SK-N-SH treated with all-trans-retinoic acid at 6 μM for 48 hours (cell line): ENCODE data around the gene ANKRD29.
"Not testable (repeated sequence)": the region's sequence is repeated elsewhere in the genome, so short reads cannot be mapped to it uniquely, and the experiment has no call there.

Source experiments
- ATAC-seq: fragments of 200-7000 bp; cut with Tn5 transposase; 3 replicates; pipeline ENCODE4 v1.9.1; 2020; ENCODE audit warnings: mild to moderate bottlenecking, moderate library complexity
- ARNTL ChIP-seq: fragments of 450-650 bp; formaldehyde crosslinking; IDR thresholded peaks from 2 replicates; pipeline ENCODE4 v1.5.0; 2020; ENCODE audit warnings: low read depth, mild to moderate bottlenecking, moderate library complexity, borderline replicate concordance
- BACH2 ChIP-seq: fragments of 250-450 bp; sonication (Bioruptor Pico); IDR thresholded peaks from 2 replicates; pipeline ENCODE4 v1.9.0; 2021; ENCODE audit warnings: mild to moderate bottlenecking, borderline replicate concordance
- CSDC2 ChIP-seq: fragments of 250-450 bp; sonication (Bioruptor Pico); IDR thresholded peaks from 2 replicates; pipeline ENCODE4 v1.5.0; 2020; ENCODE audit warnings: mild to moderate bottlenecking, moderate library complexity
- GLIS3 ChIP-seq: fragments of 250-450 bp; sonication (Bioruptor Pico); IDR thresholded peaks from 2 replicates; pipeline ENCODE4 v1.5.0; 2020; ENCODE audit warnings: mild to moderate bottlenecking, moderate library complexity
- ISL1 ChIP-seq: fragments of 250-450 bp; sonication (Bioruptor Pico); IDR thresholded peaks from 2 replicates; pipeline ENCODE4 v2.1.2; 2022; ENCODE audit warnings: mild to moderate bottlenecking, moderate library complexity
- OSR1 ChIP-seq: fragments of 250-450 bp; sonication (Bioruptor Pico); IDR thresholded peaks from 2 replicates; pipeline ENCODE4 v1.8.0; 2022; ENCODE audit warnings: moderate library complexity, mild to moderate bottlenecking, inconsistent platforms
- PPARA ChIP-seq: fragments of 250-450 bp; sonication (Bioruptor Pico); IDR thresholded peaks from 2 replicates; pipeline ENCODE4 v1.5.0; 2020; ENCODE audit warnings: mild to moderate bottlenecking, borderline replicate concordance
- RARB ChIP-seq: fragments of 250-450 bp; sonication (Bioruptor Pico); IDR thresholded peaks from 2 replicates; pipeline ENCODE4 v1.8.0; 2021; ENCODE audit warnings: mild to moderate bottlenecking, moderate library complexity
- SNAI2 ChIP-seq: fragments of 250-450 bp; sonication (Bioruptor Pico); IDR thresholded peaks from 2 replicates; pipeline ENCODE4 v1.5.0; 2020; ENCODE audit warnings: mild to moderate bottlenecking, moderate library complexity
- TCF4 ChIP-seq: fragments of 250-450 bp; sonication (Bioruptor Pico); IDR thresholded peaks from 2 replicates; pipeline ENCODE4 v1.8.0; 2021; ENCODE audit warnings: mild to moderate bottlenecking, moderate library complexity, borderline replicate concordance
- TOX ChIP-seq: fragments of 250-450 bp; sonication (Bioruptor Pico); IDR thresholded peaks from 2 replicates; pipeline ENCODE4 v1.8.0; 2021; ENCODE audit warnings: mild to moderate bottlenecking, moderate library complexity, borderline replicate concordance
- ZC3H10 ChIP-seq: fragments of 250-450 bp; sonication (Bioruptor Pico); IDR thresholded peaks from 2 replicates; pipeline ENCODE4 v1.5.1; 2021; ENCODE audit warnings: mild to moderate bottlenecking, moderate library complexity
- ZFP3 ChIP-seq: fragments of 250-450 bp; sonication (Bioruptor Pico); IDR thresholded peaks from 2 replicates; pipeline ENCODE4 v1.5.0; 2020; ENCODE audit warnings: mild to moderate bottlenecking, moderate library complexity
- ZFP30 ChIP-seq: fragments of 450-650 bp; formaldehyde crosslinking; IDR thresholded peaks from 2 replicates; pipeline ENCODE4 v1.5.0; 2022; ENCODE audit warnings: mild to moderate bottlenecking, moderate library complexity
- ZNF565 ChIP-seq: fragments of 450-650 bp; formaldehyde crosslinking; conservative IDR thresholded peaks from 2 replicates; pipeline ENCODE4 v1.5.0; 2020; ENCODE audit warnings: low read depth, mild to moderate bottlenecking, moderate library complexity
- ZNF70 ChIP-seq: fragments of 450-650 bp; formaldehyde crosslinking; IDR thresholded peaks from 2 replicates; pipeline ENCODE4 v1.5.0; 2020; ENCODE audit warnings: mild to moderate bottlenecking, moderate library complexity
- ZNF8 ChIP-seq: fragments of 450-650 bp; formaldehyde crosslinking; IDR thresholded peaks from 2 replicates; pipeline ENCODE4 v1.5.0; 2020; ENCODE audit warnings: mild to moderate bottlenecking, moderate library complexity
- TF ChIP-seq, protein P1 (sequence below): fragments of 250-450 bp; sonication (Bioruptor Pico); IDR thresholded peaks from 2 replicates; pipeline ENCODE4 v1.5.1; 2021; ENCODE audit warnings: mild to moderate bottlenecking, moderate library complexity
- TF ChIP-seq, protein P2 (sequence below): fragments of 250-450 bp; sonication (Bioruptor Pico); IDR thresholded peaks from 2 replicates; pipeline ENCODE4 v1.5.1; 2020; ENCODE audit warnings: low read depth, mild to moderate bottlenecking, moderate library complexity
- TF ChIP-seq, protein P3 (sequence below): fragments of 250-450 bp; sonication (Bioruptor Pico); IDR thresholded peaks from 2 replicates; pipeline ENCODE4 v1.8.0; 2020; ENCODE audit warnings: mild to moderate bottlenecking, moderate library complexity, borderline replicate concordance
- TF ChIP-seq, protein P4 (sequence below): fragments of 250-450 bp; sonication (Bioruptor Pico); IDR thresholded peaks from 2 replicates; pipeline ENCODE4 v1.5.0; 2020; ENCODE audit warnings: mild to moderate bottlenecking, moderate library complexity
- TF ChIP-seq, protein P5 (sequence below): fragments of 250-450 bp; sonication (Bioruptor Pico); IDR thresholded peaks from 2 replicates; pipeline ENCODE4 v1.8.0; 2021; ENCODE audit warnings: low read depth, mild to moderate bottlenecking, moderate library complexity, borderline replicate concordance

Gene ANKRD29

DNA sequence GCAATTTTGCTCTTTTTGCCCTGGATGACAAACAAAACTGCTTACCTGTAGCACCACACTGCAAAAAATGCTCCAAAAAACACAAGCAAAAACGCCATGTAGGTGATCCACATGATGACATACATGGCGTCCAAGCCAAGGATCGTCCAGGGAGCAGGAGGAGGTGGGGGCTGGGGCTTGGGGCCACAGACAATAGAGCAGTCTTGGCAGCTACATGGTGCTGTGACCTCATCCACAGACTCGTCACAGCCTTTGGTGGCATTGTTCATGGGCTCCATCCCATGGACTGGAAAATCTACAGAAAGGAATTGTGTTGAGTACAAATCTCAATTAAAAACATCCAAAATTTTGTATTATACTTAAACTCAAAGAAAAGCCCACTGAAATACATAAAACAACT, 102.5 kb downstream of the ANKRD29 start:
- ATAC-seq = no peak
- no peak for TF ChIP-seq ZNF70 (CRISPR knock-in tag)
- no peak for TF ChIP-seq ZNF8 (CRISPR knock-in tag)
- TF ChIP-seq GLIS3 (CRISPR knock-in tag) = no peak
- TF ChIP-seq ZFP30 (CRISPR knock-in tag) = no peak
- TF ChIP-seq ZNF565 (CRISPR knock-in tag) = no peak
- TF ChIP-seq, protein P1, sequence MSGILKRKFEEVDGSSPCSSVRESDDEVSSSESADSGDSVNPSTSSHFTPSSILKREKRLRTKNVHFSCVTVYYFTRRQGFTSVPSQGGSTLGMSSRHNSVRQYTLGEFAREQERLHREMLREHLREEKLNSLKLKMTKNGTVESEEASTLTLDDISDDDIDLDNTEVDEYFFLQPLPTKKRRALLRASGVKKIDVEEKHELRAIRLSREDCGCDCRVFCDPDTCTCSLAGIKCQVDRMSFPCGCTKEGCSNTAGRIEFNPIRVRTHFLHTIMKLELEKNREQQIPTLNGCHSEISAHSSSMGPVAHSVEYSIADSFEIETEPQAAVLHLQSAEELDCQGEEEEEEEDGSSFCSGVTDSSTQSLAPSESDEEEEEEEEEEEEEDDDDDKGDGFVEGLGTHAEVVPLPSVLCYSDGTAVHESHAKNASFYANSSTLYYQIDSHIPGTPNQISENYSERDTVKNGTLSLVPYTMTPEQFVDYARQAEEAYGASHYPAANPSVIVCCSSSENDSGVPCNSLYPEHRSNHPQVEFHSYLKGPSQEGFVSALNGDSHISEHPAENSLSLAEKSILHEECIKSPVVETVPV = no peak
- TF ChIP-seq OSR1 (CRISPR knock-in tag) = no peak
- no peak for TF ChIP-seq ZC3H10 (CRISPR knock-in tag)
- TF ChIP-seq, protein P2, sequence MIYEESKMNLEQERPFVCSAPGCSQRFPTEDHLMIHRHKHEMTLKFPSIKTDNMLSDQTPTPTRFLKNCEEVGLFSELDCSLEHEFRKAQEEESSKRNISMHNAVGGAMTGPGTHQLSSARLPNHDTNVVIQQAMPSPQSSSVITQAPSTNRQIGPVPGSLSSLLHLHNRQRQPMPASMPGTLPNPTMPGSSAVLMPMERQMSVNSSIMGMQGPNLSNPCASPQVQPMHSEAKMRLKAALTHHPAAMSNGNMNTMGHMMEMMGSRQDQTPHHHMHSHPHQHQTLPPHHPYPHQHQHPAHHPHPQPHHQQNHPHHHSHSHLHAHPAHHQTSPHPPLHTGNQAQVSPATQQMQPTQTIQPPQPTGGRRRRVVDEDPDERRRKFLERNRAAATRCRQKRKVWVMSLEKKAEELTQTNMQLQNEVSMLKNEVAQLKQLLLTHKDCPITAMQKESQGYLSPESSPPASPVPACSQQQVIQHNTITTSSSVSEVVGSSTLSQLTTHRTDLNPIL (CRISPR knock-in tag) = no peak
- TF ChIP-seq TCF4 (CRISPR knock-in tag) = no peak
- TF ChIP-seq PPARA (CRISPR knock-in tag) = no peak
- TF ChIP-seq, protein P3, sequence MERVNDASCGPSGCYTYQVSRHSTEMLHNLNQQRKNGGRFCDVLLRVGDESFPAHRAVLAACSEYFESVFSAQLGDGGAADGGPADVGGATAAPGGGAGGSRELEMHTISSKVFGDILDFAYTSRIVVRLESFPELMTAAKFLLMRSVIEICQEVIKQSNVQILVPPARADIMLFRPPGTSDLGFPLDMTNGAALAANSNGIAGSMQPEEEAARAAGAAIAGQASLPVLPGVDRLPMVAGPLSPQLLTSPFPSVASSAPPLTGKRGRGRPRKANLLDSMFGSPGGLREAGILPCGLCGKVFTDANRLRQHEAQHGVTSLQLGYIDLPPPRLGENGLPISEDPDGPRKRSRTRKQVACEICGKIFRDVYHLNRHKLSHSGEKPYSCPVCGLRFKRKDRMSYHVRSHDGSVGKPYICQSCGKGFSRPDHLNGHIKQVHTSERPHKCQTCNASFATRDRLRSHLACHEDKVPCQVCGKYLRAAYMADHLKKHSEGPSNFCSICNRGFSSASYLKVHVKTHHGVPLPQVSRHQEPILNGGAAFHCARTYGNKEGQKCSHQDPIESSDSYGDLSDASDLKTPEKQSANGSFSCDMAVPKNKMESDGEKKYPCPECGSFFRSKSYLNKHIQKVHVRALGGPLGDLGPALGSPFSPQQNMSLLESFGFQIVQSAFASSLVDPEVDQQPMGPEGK = no peak
- TF ChIP-seq TOX (CRISPR knock-in tag) = no peak
- no peak for TF ChIP-seq SNAI2 (CRISPR knock-in tag)
- TF ChIP-seq, protein P4, sequence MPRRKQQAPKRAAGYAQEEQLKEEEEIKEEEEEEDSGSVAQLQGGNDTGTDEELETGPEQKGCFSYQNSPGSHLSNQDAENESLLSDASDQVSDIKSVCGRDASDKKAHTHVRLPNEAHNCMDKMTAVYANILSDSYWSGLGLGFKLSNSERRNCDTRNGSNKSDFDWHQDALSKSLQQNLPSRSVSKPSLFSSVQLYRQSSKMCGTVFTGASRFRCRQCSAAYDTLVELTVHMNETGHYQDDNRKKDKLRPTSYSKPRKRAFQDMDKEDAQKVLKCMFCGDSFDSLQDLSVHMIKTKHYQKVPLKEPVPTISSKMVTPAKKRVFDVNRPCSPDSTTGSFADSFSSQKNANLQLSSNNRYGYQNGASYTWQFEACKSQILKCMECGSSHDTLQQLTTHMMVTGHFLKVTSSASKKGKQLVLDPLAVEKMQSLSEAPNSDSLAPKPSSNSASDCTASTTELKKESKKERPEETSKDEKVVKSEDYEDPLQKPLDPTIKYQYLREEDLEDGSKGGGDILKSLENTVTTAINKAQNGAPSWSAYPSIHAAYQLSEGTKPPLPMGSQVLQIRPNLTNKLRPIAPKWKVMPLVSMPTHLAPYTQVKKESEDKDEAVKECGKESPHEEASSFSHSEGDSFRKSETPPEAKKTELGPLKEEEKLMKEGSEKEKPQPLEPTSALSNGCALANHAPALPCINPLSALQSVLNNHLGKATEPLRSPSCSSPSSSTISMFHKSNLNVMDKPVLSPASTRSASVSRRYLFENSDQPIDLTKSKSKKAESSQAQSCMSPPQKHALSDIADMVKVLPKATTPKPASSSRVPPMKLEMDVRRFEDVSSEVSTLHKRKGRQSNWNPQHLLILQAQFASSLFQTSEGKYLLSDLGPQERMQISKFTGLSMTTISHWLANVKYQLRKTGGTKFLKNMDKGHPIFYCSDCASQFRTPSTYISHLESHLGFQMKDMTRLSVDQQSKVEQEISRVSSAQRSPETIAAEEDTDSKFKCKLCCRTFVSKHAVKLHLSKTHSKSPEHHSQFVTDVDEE (CRISPR knock-in tag) = no peak
- TF ChIP-seq ARNTL (CRISPR knock-in tag) = no peak
- TF ChIP-seq, protein P5, sequence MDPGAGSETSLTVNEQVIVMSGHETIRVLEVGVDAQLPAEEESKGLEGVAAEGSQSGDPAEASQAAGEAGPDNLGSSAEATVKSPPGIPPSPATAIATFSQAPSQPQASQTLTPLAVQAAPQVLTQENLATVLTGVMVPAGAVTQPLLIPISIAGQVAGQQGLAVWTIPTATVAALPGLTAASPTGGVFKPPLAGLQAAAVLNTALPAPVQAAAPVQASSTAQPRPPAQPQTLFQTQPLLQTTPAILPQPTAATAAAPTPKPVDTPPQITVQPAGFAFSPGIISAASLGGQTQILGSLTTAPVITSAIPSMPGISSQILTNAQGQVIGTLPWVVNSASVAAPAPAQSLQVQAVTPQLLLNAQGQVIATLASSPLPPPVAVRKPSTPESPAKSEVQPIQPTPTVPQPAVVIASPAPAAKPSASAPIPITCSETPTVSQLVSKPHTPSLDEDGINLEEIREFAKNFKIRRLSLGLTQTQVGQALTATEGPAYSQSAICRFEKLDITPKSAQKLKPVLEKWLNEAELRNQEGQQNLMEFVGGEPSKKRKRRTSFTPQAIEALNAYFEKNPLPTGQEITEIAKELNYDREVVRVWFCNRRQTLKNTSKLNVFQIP (CRISPR knock-in tag) = no peak
- no peak for TF ChIP-seq ISL1 (CRISPR knock-in tag)
- no peak for TF ChIP-seq ZFP3

DNA sequence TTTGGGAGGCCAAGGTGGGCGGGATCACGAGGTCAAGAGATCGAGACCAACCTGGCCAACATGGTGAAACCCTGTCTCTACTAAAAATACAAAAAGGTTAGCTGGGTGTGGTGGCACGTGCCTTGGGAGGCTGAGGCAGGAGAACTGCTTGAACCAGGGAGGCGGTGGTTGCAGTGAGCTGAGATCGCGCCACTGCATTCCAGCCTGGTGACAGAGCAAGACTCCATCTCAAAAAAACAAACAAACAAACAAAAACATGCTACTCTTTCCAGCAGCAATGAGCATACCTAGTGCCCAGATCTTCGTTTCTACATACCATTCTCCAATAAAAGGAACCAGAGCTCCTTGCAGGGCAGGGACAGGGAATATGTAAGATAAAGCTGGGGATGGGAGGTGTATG, 105.2 kb downstream of the ANKRD29 start:
- not testable (repeated sequence) for ATAC-seq

DNA sequence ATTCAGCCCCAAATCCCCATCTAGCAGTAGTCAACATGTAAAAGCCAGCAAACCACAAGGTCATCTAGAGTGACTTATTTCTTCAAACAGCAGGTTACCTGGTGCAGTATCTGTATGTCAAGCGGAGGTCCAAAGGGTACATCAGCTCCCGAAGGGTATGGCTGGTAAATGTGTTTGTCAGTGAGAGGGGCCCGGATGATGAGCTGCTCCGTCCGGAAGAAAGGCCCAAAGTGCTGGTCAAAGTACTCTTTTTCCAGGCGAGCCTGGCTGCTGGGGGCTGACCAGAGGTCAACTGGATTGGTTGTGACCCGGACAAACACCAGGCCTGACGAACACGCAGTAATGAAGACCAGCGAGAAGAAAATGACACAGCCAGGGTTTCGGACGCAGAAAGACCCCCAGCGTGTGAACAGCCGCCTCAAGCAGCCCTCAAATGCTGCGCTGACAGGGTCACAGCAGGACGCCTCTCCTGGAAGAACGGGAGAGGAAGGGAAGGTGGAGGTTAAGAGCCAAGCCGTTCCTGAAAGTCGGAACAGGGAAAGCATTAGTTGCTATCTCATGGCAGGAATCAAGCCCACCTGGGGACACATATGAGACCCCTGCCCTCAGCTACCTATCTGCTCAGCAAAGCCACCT, 106.4 kb downstream of the ANKRD29 start:
- TF ChIP-seq BACH2 (CRISPR knock-in tag) (no peak), RARB (no peak), PPARA (CRISPR knock-in tag) (no peak)
- no peak for ATAC-seq

DNA sequence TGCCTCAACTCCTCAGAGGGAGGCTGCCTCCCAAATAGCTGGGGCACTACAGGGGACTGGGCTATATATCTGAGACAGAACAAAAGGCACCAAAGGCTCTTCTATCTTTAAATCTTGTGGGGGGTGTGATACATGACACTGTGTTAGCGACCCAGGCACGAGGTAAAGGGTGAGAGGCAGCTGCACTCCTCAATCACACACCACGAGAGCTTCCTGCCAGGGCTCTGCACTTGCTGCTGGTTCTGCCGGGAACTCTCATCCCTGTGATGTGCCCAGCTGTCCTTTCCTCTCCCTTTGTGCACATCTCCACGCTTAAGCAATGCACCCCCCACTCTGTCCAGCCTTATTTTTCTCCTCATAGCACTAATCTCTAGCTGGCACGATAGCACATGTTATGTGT, 108.8 kb downstream of the ANKRD29 start:
- TF ChIP-seq TCF4 (CRISPR knock-in tag) = no peak
- no peak for TF ChIP-seq ZNF8 (CRISPR knock-in tag)
- no peak for TF ChIP-seq CSDC2 (CRISPR knock-in tag)
- no peak for TF ChIP-seq ZNF565 (CRISPR knock-in tag)
- ATAC-seq = no peak
